Thymus (tissue), 11 donors: Measurements from ENCODE around the gene NUDT2. TPM values are rescaled to one million over a fixed set of nuclear protein-coding genes. Genes with fewer than 3 reads are reported as not detected.
"Not testable (repeated sequence)": the region's sequence is repeated elsewhere in the genome, so short reads cannot be mapped to it uniquely, and the experiment has no call there.

Experiments
- DNase-seq, 9 donors: peaks; one replicate each; pipeline ENCODE4 v3.0.0-alpha.2; 2013; ENCODE audit warnings: low spot score in 9 of 9, low read depth in 6 of 9, missing footprints in 1 of 9
- H3K27ac ChIP-seq, 2 donors: one replicate each; pipeline ENCODE4 v1.5.1; 2013; ENCODE audit warnings: control low read depth in 1 of 2, low read depth in 1 of 2, low read length in 1 of 2, mild to moderate bottlenecking in 1 of 2, moderate library complexity in 1 of 2
- H3K27me3 ChIP-seq, 2 donors: one replicate each; pipeline ENCODE4 v1.5.1; 2013; ENCODE audit warnings: low read length in 1 of 2; ENCODE audit not compliant: control insufficient read depth in 2 of 2, insufficient read depth in 1 of 2
- H3K36me3 ChIP-seq, 2 donors: one replicate each; pipeline ENCODE4 v1.5.1; 2013; ENCODE audit warnings: low read length in 1 of 2, mild to moderate bottlenecking in 1 of 2, moderate library complexity in 1 of 2; ENCODE audit not compliant: control insufficient read depth in 2 of 2, insufficient read depth in 2 of 2
- H3K4me1 ChIP-seq, 2 donors: one replicate each; pipeline ENCODE4 v1.5.1; 2013; ENCODE audit warnings: low read length in 2 of 2; ENCODE audit not compliant: control insufficient read depth in 2 of 2, insufficient read depth in 2 of 2
- H3K4me3 ChIP-seq, 2 donors: one replicate each; pipeline ENCODE4 v1.5.1; 2013; ENCODE audit warnings: low read length in 2 of 2, control low read depth in 1 of 2, mild to moderate bottlenecking in 1 of 2
- H3K9me3 ChIP-seq, 2 donors: one replicate each; pipeline ENCODE4 v1.5.1; 2013; ENCODE audit warnings: low read length in 1 of 2, mild to moderate bottlenecking in 1 of 2; ENCODE audit not compliant: control insufficient read depth in 2 of 2, insufficient read depth in 1 of 2
- WGBS: extraction: QIAGEN DNeasy Blood & Tissue Kit; methylation state at CpG from one replicate; pipeline ENCODE4 v1.1.7; 2013; 5-methylcytosine and 5-hydroxymethylcytosine counted together
- polyA plus RNA-seq: library from polyadenylated mRNA; stranded (reverse); fragments of 200-250 nt; gene quantifications from one replicate; pipeline ENCODE4 v1.2.3, GENCODE V29; 2013
- total RNA-seq: library from RNA; stranded (reverse); fragments of 120-200 nt; gene quantifications from one replicate; pipeline ENCODE4 v1.2.4, GENCODE V29; 2013
- donor health status: healthy.

The NUDT2 gene
- total and polyA plus RNA-seq, 2 donors = 20.3 to 33.9 TPM

DNA sequence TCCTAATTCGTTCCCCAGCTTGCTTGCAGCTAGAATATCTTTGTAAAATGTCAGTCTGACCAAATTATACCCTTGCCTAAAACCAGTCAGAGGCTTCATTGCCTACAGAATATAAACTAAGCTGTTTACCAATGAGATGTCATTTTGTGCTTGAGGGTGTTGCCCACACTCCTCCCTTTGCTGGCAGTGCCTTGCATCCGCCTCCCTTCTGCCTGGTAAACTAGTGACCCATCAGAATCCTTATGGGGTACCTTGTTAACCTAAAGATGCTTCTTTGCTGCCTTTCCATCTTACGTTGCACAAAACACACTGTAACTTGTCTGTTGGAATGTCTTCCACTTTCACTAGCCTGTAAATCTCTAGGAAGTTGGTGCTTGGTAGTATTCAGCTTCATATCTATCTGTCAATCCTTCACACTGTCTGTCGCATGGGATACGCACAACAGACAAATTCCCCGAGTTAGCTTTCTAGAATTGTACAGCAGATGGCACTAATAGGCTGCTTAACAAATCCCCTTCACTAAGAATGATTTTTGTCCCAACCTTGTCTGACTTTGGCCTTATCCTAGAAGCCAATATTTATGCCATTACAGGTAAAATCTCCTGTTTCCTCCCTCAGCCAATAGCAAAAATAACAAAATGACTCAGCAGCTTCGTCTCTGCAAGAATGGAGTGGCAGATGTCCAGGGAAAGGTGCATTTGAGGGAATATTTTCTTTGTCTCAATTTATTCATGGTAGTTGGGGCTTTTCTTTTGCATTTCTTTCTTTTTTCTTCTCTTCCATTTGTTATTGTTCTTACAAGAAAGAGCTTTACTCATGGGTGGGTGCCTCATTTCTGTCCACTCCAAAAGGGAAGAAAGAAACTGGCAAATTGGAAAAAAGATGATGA lies 3.0 kb downstream of the NUDT2 start:
- peaks cover 0 to 7% of the 10 kb centered on the region in 2 donors for H3K36me3 ChIP-seq
- H3K27me3 ChIP-seq = no peaks in the 10 kb centered on the region
- no peak overlapping the region for H3K4me3 ChIP-seq
- DNase-seq = peak in 2 of 9 donors; percentile 32 to 61
- no peaks in the 10 kb centered on the region for H3K9me3 ChIP-seq
- H3K4me1 ChIP-seq = peaks cover 7 to 14% of the 10 kb centered on the region in 2 donors
- 74% methylated on average over 7 of the region's 7 CpGs for WGBS
- no peak overlapping the region for H3K27ac ChIP-seq

DNA sequence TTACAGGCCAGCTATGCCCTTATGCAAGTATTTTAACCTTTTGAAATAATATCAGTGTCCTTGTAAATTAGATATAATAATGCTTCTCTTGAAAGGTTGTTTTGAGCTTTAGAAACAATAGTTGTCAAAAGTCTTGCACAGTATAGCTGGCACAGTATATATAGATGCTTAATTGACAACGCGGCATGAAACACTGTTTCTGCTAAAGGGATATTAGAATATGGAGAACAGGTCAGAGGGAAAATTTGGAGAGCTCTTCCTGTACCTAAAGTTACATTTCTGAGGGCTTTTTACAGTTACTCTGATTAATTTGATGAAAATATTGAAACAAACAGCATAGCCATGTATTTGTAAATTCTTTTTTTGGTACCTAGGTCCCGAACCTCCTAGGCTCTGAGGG lies 4.5 kb downstream of the NUDT2 start:
- Histone ChIP-seq H3K4me3 (no peak overlapping the region), H3K27me3 (no peaks in the 10 kb centered on the region), H3K36me3 (peaks cover 5 to 12% of the 10 kb centered on the region in 2 donors), H3K9me3 (no peaks in the 10 kb centered on the region), H3K27ac (no peak overlapping the region), H3K4me1 (peaks cover 2 to 3% of the 10 kb centered on the region in 2 donors)
- WGBS = 75% methylated on average over 3 of the region's 3 CpGs
- DNase-seq = no peak

DNA sequence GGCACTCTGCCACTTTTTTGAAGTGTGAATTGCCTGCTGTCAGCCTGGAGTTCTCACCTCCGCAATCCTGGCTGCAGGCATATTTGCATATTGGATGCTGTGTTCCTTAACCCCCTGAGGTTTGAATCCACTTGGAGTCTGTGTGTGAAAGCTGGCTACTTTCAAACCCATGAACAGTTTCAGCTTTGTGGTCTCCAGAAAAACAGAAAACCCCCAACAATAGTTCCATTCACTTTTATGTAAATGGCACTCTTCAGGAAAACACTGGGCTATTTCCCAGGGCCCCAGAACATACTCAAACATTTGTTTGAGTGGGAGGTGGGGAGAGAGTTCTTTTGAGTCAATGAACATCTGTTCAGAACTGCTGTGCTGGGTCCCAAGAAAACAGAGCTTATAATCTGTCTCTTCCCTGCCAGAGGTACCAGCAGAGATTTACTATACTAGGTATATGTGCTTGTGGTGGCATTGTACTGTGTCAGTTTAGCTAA lies 5.0 kb downstream of the NUDT2 start:
- 90% methylated on average over 1 of the region's 1 CpG for WGBS
- Histone ChIP-seq H3K4me3 (no peak overlapping the region), H3K27me3 (no peaks in the 10 kb centered on the region), H3K36me3 (peaks cover 10 to 18% of the 10 kb centered on the region in 2 donors), H3K27ac (no peak overlapping the region), H3K9me3 (no peaks in the 10 kb centered on the region), H3K4me1 (peaks cover 2 to 3% of the 10 kb centered on the region in 2 donors)
- DNase-seq = no peak

DNA sequence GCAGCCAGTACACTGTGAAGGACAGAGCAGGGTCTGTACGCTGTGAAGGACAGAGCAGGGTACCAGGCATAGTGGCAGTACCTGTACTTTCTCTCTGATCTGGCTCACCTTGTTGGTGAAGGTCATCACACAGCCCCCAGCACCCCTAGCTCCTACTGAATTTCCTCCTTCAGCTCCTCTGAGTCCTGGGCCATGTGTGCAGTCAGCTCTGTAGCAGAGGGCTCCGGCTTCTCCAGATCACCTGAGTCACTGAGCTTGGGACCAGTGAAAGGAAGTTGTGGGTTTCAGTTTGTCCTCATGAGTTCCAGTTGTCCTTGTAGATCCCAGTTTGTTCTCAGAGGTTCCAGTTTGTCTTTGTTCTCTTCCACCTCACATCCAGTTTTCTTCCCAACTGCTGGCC lies 5.5 kb downstream of the NUDT2 start:
- WGBS = 96% methylated on average over 2 of the region's 2 CpGs
- H3K4me1 ChIP-seq = peaks cover 2 to 3% of the 10 kb centered on the region in 2 donors
- no peaks in the 10 kb centered on the region for H3K27me3 ChIP-seq
- DNase-seq = no peak
- no peak overlapping the region for H3K4me3 ChIP-seq
- H3K9me3 ChIP-seq = no peaks in the 10 kb centered on the region
- H3K27ac ChIP-seq = no peak overlapping the region
- peaks cover 10 to 20% of the 10 kb centered on the region in 2 donors for H3K36me3 ChIP-seq

DNA sequence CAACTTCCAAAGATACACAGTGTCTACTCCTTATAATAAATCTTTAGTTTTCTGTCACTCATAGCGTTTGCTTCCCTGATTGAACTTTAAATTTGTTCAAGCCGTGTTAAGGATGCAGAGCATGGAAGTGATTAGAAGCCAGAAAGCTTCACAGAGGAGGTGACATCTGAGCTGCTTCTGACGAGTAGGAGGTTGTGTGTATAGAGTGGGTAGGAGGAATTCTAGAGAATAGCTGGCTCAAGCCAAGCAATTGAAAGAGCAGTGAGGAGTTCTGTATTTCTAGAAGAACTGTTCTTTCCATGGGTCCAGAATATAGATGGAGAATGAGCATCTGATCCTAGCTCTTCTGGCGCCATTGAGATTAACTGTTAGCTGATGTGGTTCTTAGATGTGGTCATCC lies 6.0 kb downstream of the NUDT2 start:
- Histone ChIP-seq H3K27me3 (no peaks in the 10 kb centered on the region), H3K36me3 (peaks cover 15 to 21% of the 10 kb centered on the region in 2 donors), H3K4me3 (no peak overlapping the region), H3K4me1 (peaks cover 2% of the 10 kb centered on the region in 2 donors), H3K27ac (no peak overlapping the region), H3K9me3 (no peaks in the 10 kb centered on the region)
- no peak for DNase-seq
- 93% methylated on average over 4 of the region's 4 CpGs for WGBS

DNA sequence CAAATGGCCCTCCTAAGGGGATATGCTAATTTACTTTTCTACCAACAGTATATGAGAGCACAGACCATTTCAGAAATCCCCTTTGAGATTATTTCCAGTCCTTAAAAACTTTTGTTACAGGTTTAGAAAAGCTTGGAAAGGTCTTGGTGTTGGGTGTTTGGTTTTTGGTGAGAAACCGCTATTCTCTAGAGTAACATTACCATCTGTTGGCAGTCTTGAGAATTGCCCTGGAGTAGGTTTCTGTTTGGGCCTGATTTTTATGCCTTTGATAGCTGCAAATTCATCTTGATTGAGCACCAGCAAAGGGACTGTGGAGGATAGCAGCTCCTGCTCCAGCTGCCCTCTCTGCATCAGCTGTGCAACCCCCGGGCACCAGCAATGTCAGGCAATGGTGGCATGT lies 8.0 kb downstream of the NUDT2 start:
- 72% methylated on average over 2 of the region's 2 CpGs for WGBS

DNA sequence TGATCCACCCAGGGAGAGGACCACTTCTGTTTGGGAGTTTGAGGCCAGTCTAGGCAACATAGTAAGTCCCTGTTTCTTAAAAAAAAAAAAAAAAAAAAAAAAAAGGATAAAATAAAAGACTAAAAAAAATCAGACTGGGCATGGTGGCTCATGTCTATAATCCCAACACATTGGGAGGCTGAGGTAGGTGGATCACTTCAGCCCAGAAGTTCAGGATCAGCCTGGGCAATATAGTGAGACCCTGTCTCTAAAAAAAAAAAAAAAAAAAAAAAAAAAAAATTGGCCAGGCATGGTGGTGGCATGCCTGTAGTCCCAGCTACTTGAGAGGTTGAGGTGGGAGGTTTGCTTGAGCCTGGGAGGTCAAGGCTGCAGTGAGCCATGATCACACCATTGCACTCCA lies 8.7 kb downstream of the NUDT2 start:
- not testable (repeated sequence) for H3K4me1 ChIP-seq, H3K27ac ChIP-seq, H3K9me3 ChIP-seq, H3K4me3 ChIP-seq, DNase-seq, H3K27me3 ChIP-seq
- H3K36me3 ChIP-seq = peaks cover 29 to 48% of the 10 kb centered on the region in 2 donors

More for the DNA sequence above, 8.0 kb downstream of the NUDT2 start:
- peaks cover 25 to 42% of the 10 kb centered on the region in 2 donors for H3K36me3 ChIP-seq
- H3K27me3 ChIP-seq = no peaks in the 10 kb centered on the region
- no peak overlapping the region for H3K4me3 ChIP-seq
- no peaks in the 10 kb centered on the region for H3K9me3 ChIP-seq
- no peaks in the 10 kb centered on the region for H3K4me1 ChIP-seq
- peak in 2 of 9 donors; percentile 5 to 17 for DNase-seq
- no peak overlapping the region for H3K27ac ChIP-seq

DNA sequence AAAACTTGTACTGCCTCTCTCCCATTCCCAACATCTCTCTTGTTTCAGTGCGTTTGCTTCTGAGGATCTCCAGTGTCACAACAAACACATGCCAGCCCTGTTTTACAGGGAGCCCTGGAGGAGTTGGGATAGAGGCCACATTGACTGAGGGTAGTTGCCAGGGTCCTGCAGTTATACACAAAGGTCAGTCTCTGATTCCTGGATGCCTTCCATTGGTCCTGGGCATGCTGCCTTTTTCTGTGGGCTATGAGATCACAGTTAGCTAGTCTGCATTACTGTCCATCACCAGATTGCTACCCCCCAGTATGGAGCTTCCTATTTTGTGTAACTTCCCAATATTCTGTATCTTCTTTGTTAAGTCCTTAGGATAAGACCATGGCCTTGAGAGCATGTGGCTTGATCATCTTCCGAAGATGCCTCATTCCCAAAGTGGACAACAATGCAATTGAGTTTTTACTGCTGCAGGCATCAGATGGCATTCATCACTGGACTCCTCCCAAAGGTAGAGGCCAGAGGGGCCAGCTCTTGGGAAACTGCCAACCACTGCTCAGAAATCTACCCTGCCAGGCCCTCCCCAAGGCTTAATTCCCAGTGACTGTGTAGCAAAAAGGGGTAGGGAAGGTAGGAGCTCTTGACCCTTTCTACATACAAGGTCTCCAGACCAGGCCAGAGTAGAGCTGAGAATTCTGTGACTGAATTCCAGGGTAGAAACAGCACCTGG lies 9.5 kb downstream of the NUDT2 start:
- no peak overlapping the region for H3K4me3 ChIP-seq
- 98% methylated on average over 2 of the region's 2 CpGs for WGBS
- H3K9me3 ChIP-seq = no peaks in the 10 kb centered on the region
- no peaks in the 10 kb centered on the region for H3K4me1 ChIP-seq
- H3K27me3 ChIP-seq = no peaks in the 10 kb centered on the region
- no peak overlapping the region for H3K27ac ChIP-seq
- H3K36me3 ChIP-seq = peaks cover 36 to 55% of the 10 kb centered on the region in 2 donors
- DNase-seq = no peak
